GM23338 (cell line): ENCODE data around the gene TRIM32.

Source experiments
- CREB1 ChIP-seq: fragments of 250-450 bp; sonication (Bioruptor Pico); IDR thresholded peaks from 2 replicates; pipeline ENCODE4 v1.5.0; 2020; ENCODE audit warnings: low read depth, mild to moderate bottlenecking, moderate library complexity
- CTCF ChIP-seq, 2 experiments: fragments of 200-600 bp in 1 of 2; sonication (generic) in 1 of 2; conservative IDR thresholded peaks; 2 replicates each; pipeline versions ENCODE4 v1.5.1 to v1.6.1; 2016 to 2017; ENCODE audit warnings: antibody characterized with exemption in 2 of 2, low read depth in 2 of 2, mild to moderate bottlenecking in 2 of 2, moderate library complexity in 1 of 2
- POLR2AphosphoS5 ChIP-seq: IDR thresholded peaks from 2 replicates; pipeline ENCODE4 v1.6.1; 2016; ENCODE audit warnings: antibody characterized with exemption, low read depth

GRCh38 chr9:116716438-116716837, 29.3 kb downstream of the TRIM32 start:
- TF ChIP-seq POLR2AphosphoS5 (no peak), CTCF (conservative IDR thresholded peaks at IDR 0.05; ENCODE audit: low read depth in 2 of 2) (no peak), CREB1 (CRISPR knock-in tag) (no peak)
